Right lobe of liver (tissue), 4 donors: Measurements from ENCODE around the gene WASF3.

Source experiments
- CTCF ChIP-seq, 4 donors: fragments of 200-600 bp in 3 of 4; fragments of 450-650 bp in 1 of 4; IDR thresholded peaks; one replicate each; pipeline versions ENCODE4 v1.5.1 to v1.8.0; 2016 to 2022; ENCODE audit warnings: antibody characterized with exemption in 4 of 4, mild to moderate bottlenecking in 2 of 4
- POLR2A ChIP-seq: fragments of 450-650 bp; IDR thresholded peaks from one replicate; pipeline ENCODE4 v1.6.1; 2017; ENCODE audit warnings: antibody characterized with exemption, mild to moderate bottlenecking
- donor health status: DM: no; HTN: no; CAD: no.
- donor health status: DM: no; HTN: no; CAD: no.
- donor health status: DM: no; HTN: yes; CAD: no.

GRCh38 chr13:26706381-26706780, 148.9 kb downstream of the WASF3 start:
- TF ChIP-seq POLR2A (no peak), CTCF (IDR thresholded peaks at IDR 0.05) (no peak)
